Caco-2 (cell line): ENCODE results near the gene PTPN12. TPM values are rescaled to one million over a fixed set of nuclear protein-coding genes. Genes with fewer than 3 reads are reported as not detected.

ENCODE experiments used
- BruUV-seq: library from RNA; stranded (reverse); fragments of 400-500 nt; replicated peaks from 2 replicates; lab custom pipeline; 2021; lab: Mats Ljungman, UMichigan
- CTCF ChIA-PET: fragments of 300-600 bp; sonication (Branson Sonifier 250); formaldehyde crosslinking; loops from one replicate; lab custom pipeline; 2022; ENCODE audit warnings: antibody characterized with exemption; lab: Charles Lee
- POLR2A ChIA-PET: fragments of 300-600 bp; sonication (Branson Sonifier 250); formaldehyde crosslinking; loops from one replicate; lab custom pipeline; 2022; ENCODE audit warnings: antibody characterized with exemption; lab: Charles Lee
- DNase-seq, 2 experiments: peaks; one replicate each; pipeline versions ENCODE4 v3.0.0 to v3.0.0-alpha.2; 2020 to 2022
- H3K27me3 ChIP-seq: replicated peaks from 2 replicates; pipeline ENCODE4 v1.6.0; 2011; ENCODE audit warnings: low read length; ENCODE audit not compliant: control insufficient read depth, insufficient read depth
- H3K36me3 ChIP-seq: 2 replicates; pipeline ENCODE4 v1.5.1; 2011; ENCODE audit warnings: low read length; ENCODE audit not compliant: control insufficient read depth, insufficient read depth
- H3K4me1 ChIP-seq: fragments of 250-450 bp; sonication (Bioruptor Pico); 2 replicates; pipeline ENCODE4 v1.5.1; 2020; ENCODE audit warnings: mild to moderate bottlenecking
- H3K4me3 ChIP-seq: 2 replicates; pipeline ENCODE4 v1.5.1; 2011; ENCODE audit warnings: low read depth, mild to moderate bottlenecking, control low read depth, low read length
- H3K9me3 ChIP-seq: fragments of 250-450 bp; sonication (Bioruptor Pico); 2 replicates; pipeline ENCODE4 v1.5.1; 2020; ENCODE audit warnings: mild to moderate bottlenecking, moderate library complexity
- H3K27ac Mint-ChIP-seq: one replicate; pipeline ENCODE4 v1.8.0; 2022; ENCODE audit warnings: mixed read lengths; ENCODE audit not compliant: unreplicated experiment
- H3K27me3 Mint-ChIP-seq: one replicate; pipeline ENCODE4 v1.8.0; 2022; ENCODE audit warnings: mixed read lengths; ENCODE audit not compliant: insufficient read depth, unreplicated experiment
- H3K36me3 Mint-ChIP-seq: one replicate; pipeline ENCODE4 v1.8.0; 2022; ENCODE audit warnings: mild to moderate bottlenecking, mixed read lengths; ENCODE audit not compliant: insufficient read depth, unreplicated experiment
- H3K4me1 Mint-ChIP-seq: one replicate; pipeline ENCODE4 v1.8.0; 2022; ENCODE audit warnings: low read depth, mixed read lengths; ENCODE audit not compliant: unreplicated experiment
- H3K4me3 Mint-ChIP-seq: one replicate; pipeline ENCODE4 v1.8.0; 2022; ENCODE audit warnings: mild to moderate bottlenecking, moderate library complexity, mixed read lengths; ENCODE audit not compliant: unreplicated experiment
- H3K9me3 Mint-ChIP-seq: one replicate; pipeline ENCODE4 v1.8.0; 2022; ENCODE audit warnings: mixed read lengths; ENCODE audit not compliant: unreplicated experiment
- CTCF ChIP-seq, 2 experiments: fragments of 200-600 bp in 1 of 2; IDR thresholded peaks; 1 replicate in 1 of 2; 2 replicates in 1 of 2; pipeline versions ENCODE4 v1.5.1 to v1.8.0; 2011 to 2022; ENCODE audit warnings: antibody characterized with exemption in 1 of 2, control low read depth in 1 of 2, inconsistent platforms in 1 of 2, low read depth in 1 of 2, low read length in 1 of 2, mild to moderate bottlenecking in 1 of 2, moderate library complexity in 1 of 2; ENCODE audit not compliant: insufficient read depth in 1 of 2, severe bottlenecking in 1 of 2, unreplicated experiment in 1 of 2
- intact Hi-C: fragments of 100-400 bp; cut with micrococcal nuclease; formaldehyde crosslinking; loops from one replicate; pipeline ENCODE4 v1.10.0; 2022; ENCODE audit not compliant: unreplicated experiment
- total RNA-seq: library from RNA; stranded (reverse); gene quantifications from 2 replicates; pipeline ENCODE4 v1.2.3, GENCODE V29; 2022

The PTPN12 gene
- total RNA-seq, 1 experiment from 2014 or later: 67.1 TPM

- no peaks in the 10 kb centered on the region for H3K27me3 Mint-ChIP-seq
- H3K36me3 ChIP-seq: peaks cover 3% of the 10 kb centered on the region
- no peak for TF ChIP-seq CTCF (IDR thresholded peaks at IDR 0.05; ENCODE audit: insufficient read depth in 1 of 2, low read depth in 1 of 2, low read length in 1 of 2, severe bottlenecking in 1 of 2, unreplicated experiment in 1 of 2)
- H3K4me3 ChIP-seq: no peak overlapping the region
- H3K36me3 Mint-ChIP-seq: peaks cover 35% of the 10 kb centered on the region
- no TSS peak for BruUV-seq
- no peaks in the 10 kb centered on the region for H3K27me3 ChIP-seq
- ChIA-PET POLR2A (no interaction called here), CTCF (no interaction called here)
- DNase-seq: no peak
- H3K9me3 Mint-ChIP-seq: no peaks in the 10 kb centered on the region
- intact Hi-C loops: no loop called here
- peaks cover 24% of the 10 kb centered on the region for H3K4me1 Mint-ChIP-seq
- peaks cover 43% of the 10 kb centered on the region for H3K4me1 ChIP-seq
- H3K9me3 ChIP-seq: no peaks in the 10 kb centered on the region
- H3K27ac Mint-ChIP-seq: no peak overlapping the region
- H3K4me3 Mint-ChIP-seq: no peak overlapping the region
Observed at GRCh38 chr7:77680266-77680665, 143.2 kb downstream of the PTPN12 start.

- no TSS peak for BruUV-seq
- no peak overlapping the region for H3K4me3 Mint-ChIP-seq
- H3K9me3 Mint-ChIP-seq: no peaks in the 10 kb centered on the region
- no peak overlapping the region for H3K4me3 ChIP-seq
- H3K4me1 Mint-ChIP-seq: peaks cover 38% of the 10 kb centered on the region
- no peak for TF ChIP-seq CTCF (IDR thresholded peaks at IDR 0.05; ENCODE audit: insufficient read depth in 1 of 2, low read depth in 1 of 2, low read length in 1 of 2, severe bottlenecking in 1 of 2, unreplicated experiment in 1 of 2)
- peaks cover 4% of the 10 kb centered on the region for H3K36me3 ChIP-seq
- CTCF ChIA-PET: no interaction called here
- peaks cover 57% of the 10 kb centered on the region for H3K4me1 ChIP-seq
- peak; percentile 33 to 46 for DNase-seq
- peaks cover 45% of the 10 kb centered on the region for H3K36me3 Mint-ChIP-seq
- intact Hi-C loops: no loop called here
- POLR2A ChIA-PET: no interaction called here
- H3K9me3 ChIP-seq: no peaks in the 10 kb centered on the region
- H3K27ac Mint-ChIP-seq: peak overlapping the region; percentile 4
- H3K27me3 Mint-ChIP-seq: no peaks in the 10 kb centered on the region
- H3K27me3 ChIP-seq: no peaks in the 10 kb centered on the region
Observed at GRCh38 chr7:77684030-77684429, 146.9 kb downstream of the PTPN12 start.

GRCh38 chr7:77685233-77685632, 148.1 kb downstream of the PTPN12 start:
- no peaks in the 10 kb centered on the region for H3K27me3 Mint-ChIP-seq
- TF ChIP-seq CTCF (IDR thresholded peaks at IDR 0.05; ENCODE audit: insufficient read depth in 1 of 2, low read depth in 1 of 2, low read length in 1 of 2, severe bottlenecking in 1 of 2, unreplicated experiment in 1 of 2): no peak
- POLR2A ChIA-PET: no interaction called here

More at GRCh38 chr7:77685233-77685632, 148.1 kb downstream of the PTPN12 start:
- no peaks in the 10 kb centered on the region for H3K9me3 Mint-ChIP-seq
- no peak overlapping the region for H3K27ac Mint-ChIP-seq
- H3K36me3 ChIP-seq: peaks cover 4% of the 10 kb centered on the region
- peaks cover 31% of the 10 kb centered on the region for H3K4me1 Mint-ChIP-seq
- no peaks in the 10 kb centered on the region for H3K27me3 ChIP-seq
- no peak overlapping the region for H3K4me3 Mint-ChIP-seq
- no peaks in the 10 kb centered on the region for H3K9me3 ChIP-seq
- DNase-seq: no peak
- no TSS peak for BruUV-seq
- H3K4me1 ChIP-seq: peaks cover 49% of the 10 kb centered on the region
- peaks cover 41% of the 10 kb centered on the region for H3K36me3 Mint-ChIP-seq
- CTCF ChIA-PET: no interaction called here
- intact Hi-C loops: no loop called here
- H3K4me3 ChIP-seq: no peak overlapping the region
